ENCODE data around the gene BLOC1S3.

- TF ChIP-seq CTCF (IDR thresholded peaks at IDR 0.05; ENCODE audit: low read depth, low read length): no peak
- TF ChIP-seq EZH2phosphoT487 (IDR thresholded peaks at IDR 0.05; ENCODE audit: low read depth): no peak
These were observed 25.9 kb upstream of the BLOC1S3 start for GRCh38 chr19:45152504-45153338.

Data from OCI-LY3 (cell line).